Immature natural killer cell (primary cell): ENCODE data around the gene POLG2. TPM values are rescaled to one million over a fixed set of nuclear protein-coding genes. Genes with fewer than 3 reads are reported as not detected.
"Not testable (repeated sequence)": the region's sequence is repeated elsewhere in the genome, so short reads cannot be mapped to it uniquely, and the experiment has no call there.

ENCODE experiments used
- DNase-seq, 3 donors: peaks; one replicate each; pipeline ENCODE4 v3.0.0; 2022; ENCODE audit warnings: mixed read lengths in 1 of 3
- H3K27ac Mint-ChIP-seq, 6 donors: one replicate each; pipeline ENCODE4 v1.8.0; 2020; ENCODE audit warnings: mixed read lengths in 6 of 6, mild to moderate bottlenecking in 5 of 6, inconsistent platforms in 4 of 6, moderate library complexity in 3 of 6
- H3K27me3 Mint-ChIP-seq, 3 donors: one replicate each; pipeline ENCODE4 v1.8.0; 2020 to 2021; ENCODE audit warnings: low read depth in 3 of 3, mild to moderate bottlenecking in 3 of 3, mixed read lengths in 3 of 3, moderate library complexity in 3 of 3, inconsistent platforms in 1 of 3
- H3K36me3 Mint-ChIP-seq, 3 donors: one replicate each; pipeline ENCODE4 v1.8.0; 2020; ENCODE audit warnings: mixed read lengths in 3 of 3, inconsistent platforms in 2 of 3, mild to moderate bottlenecking in 2 of 3
- H3K4me1 Mint-ChIP-seq, 2 donors: one replicate each; pipeline ENCODE4 v1.8.0; 2020; ENCODE audit warnings: inconsistent platforms in 2 of 2, mild to moderate bottlenecking in 2 of 2, mixed read lengths in 2 of 2, moderate library complexity in 1 of 2
- H3K4me3 Mint-ChIP-seq, 5 donors: one replicate each; pipeline ENCODE4 v1.8.0; 2020; ENCODE audit warnings: mild to moderate bottlenecking in 5 of 5, mixed read lengths in 5 of 5, inconsistent platforms in 3 of 5, moderate library complexity in 3 of 5
- H3K9me3 Mint-ChIP-seq, 6 donors: one replicate each; pipeline ENCODE4 v1.8.0; 2020; ENCODE audit warnings: mild to moderate bottlenecking in 6 of 6, mixed read lengths in 6 of 6, inconsistent platforms in 4 of 6, moderate library complexity in 3 of 6
- polyA plus RNA-seq, 3 donors: library from polyadenylated mRNA; unstranded; fragments of 300-500 nt; fragmentation: Illumina TruSeq; gene quantifications; one replicate each; pipeline ENCODE4 v1.2.3, GENCODE V29; 2021

Gene POLG2
- polyA plus RNA-seq, 3 donors from 2014 or later = 3.4 to 10.7 (median 4.3) TPM

DNA sequence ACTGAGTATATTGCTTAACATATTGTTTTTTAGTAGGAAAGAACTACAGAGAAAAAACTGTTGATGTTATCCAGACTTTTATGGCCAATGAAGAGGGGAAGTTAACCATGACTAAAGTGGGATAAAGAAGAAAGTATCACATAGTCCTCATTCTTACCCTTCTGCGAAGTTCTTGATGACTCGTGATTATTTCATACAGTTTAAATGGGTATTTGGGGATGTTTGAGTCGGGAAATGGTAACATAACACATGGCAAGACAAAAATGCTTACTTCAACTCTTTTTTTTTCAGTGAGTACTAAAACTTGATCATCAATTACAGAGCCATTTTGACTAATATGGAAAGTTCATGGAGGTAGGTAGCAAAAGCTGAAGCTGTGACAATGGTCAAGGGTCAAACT is 4.9 kb downstream of the POLG2 start:
- H3K27me3 Mint-ChIP-seq = peaks cover 4 to 9% (median 4%) of the 10 kb centered on the region in 3 donors
- peaks cover 36 to 42% of the 10 kb centered on the region in 2 donors for H3K4me1 Mint-ChIP-seq
- H3K36me3 Mint-ChIP-seq = peaks cover 8 to 17% (median 11%) of the 10 kb centered on the region in 3 donors
- H3K9me3 Mint-ChIP-seq = no peaks in the 10 kb centered on the region
- H3K27ac Mint-ChIP-seq = peak overlapping the region in 2 of 6 donors; percentile 36 to 44
- DNase-seq = no peak
- no peak overlapping the region for H3K4me3 Mint-ChIP-seq

DNA sequence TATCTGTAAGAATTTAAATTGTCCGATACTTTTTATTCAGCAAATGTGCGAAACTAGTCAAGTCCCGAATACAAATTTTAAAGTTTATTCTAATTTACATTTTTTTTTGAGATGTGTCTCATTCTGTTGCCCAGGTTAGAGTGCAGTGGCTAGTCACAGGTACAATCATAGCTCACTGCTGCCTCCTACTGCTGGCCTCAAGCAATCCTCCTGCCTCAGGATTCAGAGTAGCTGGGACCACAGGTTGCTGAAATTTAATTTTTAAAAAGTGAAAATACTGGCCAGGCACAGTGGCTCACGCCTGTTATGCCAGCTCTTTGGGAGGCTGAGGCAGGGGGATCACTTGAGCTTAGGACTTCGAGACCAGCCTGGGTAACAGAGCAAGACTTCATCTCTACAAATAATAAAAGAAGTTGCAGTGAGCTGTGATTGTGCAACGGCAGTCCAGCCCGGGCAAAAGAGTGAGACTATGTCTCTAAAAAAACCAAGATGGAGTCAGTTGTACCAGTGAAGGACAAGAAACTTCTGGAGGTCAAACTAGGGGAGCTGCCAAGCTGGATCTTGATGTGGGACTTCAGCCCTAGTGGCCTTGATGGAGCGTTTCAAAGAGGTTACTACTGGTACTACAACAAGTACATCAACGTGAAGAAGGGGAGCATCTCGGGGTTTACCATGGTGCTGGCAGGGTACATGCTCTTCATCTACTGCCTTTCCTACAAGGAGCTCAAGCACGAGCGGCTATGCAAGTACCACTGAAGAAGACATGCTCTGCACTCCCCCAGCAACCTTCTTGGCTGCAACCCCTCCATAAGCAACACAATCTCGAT is 5.6 kb downstream of the POLG2 start:
- H3K27ac Mint-ChIP-seq = peak overlapping the region in 3 of 6 donors; percentile 29 to 53 (median 44)
- DNase-seq = peak; percentile 26 to 38 (median 34)
- H3K27me3 Mint-ChIP-seq = peaks cover 0 to 3% (median 0%) of the 10 kb centered on the region in 3 donors
- no peaks in the 10 kb centered on the region for H3K9me3 Mint-ChIP-seq
- peaks cover 29 to 35% of the 10 kb centered on the region in 2 donors for H3K4me1 Mint-ChIP-seq
- no peak overlapping the region for H3K4me3 Mint-ChIP-seq
- peaks cover 8 to 17% (median 11%) of the 10 kb centered on the region in 3 donors for H3K36me3 Mint-ChIP-seq

DNA sequence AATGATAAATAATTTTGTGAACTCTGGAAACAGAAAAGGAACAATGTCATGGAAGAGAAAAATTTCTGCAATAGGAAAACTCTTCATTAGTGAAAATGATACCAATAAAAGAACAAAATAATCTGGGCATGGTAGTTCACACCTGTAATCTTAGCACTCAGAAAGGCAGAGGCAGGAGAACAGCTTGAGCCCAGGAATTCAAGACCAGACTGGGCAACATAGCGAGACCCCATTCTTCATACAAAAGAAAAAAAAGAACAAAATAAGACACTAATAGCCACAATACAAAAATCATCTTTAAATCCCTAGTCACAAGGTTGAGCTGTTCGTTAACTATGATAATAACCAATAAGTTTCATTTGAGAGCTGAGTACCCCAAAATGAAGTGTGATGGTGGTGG is 8.6 kb downstream of the POLG2 start:
- Mint-ChIP-seq H3K36me3 (peaks cover 26 to 34% (median 33%) of the 10 kb centered on the region in 3 donors), H3K27me3 (no peaks in the 10 kb centered on the region), H3K9me3 (no peaks in the 10 kb centered on the region), H3K27ac (no peak overlapping the region), H3K4me1 (peaks cover 6 to 7% of the 10 kb centered on the region in 2 donors), H3K4me3 (no peak overlapping the region)
- DNase-seq = no peak

DNA sequence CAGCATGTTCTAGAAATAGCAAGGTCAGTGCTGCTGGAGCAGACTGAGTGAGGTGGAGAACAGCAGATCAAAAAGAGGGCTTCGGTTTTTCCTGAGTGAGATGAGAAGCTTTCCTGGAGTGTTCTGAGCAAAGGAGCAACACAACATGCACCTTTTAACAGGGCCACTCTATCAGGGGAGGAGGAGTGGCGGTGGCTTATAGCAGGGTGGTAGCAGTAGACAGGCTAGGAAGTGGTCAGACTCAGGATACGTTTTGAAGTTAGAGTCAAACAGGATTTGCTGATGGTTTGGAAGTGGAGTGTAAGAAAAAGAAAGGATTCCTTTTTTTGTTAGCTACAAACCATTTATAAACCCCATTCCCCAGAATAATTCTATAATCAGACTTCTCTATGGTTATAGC is 12.5 kb downstream of the POLG2 start:
- H3K36me3 Mint-ChIP-seq = peaks cover 23 to 37% (median 33%) of the 10 kb centered on the region in 3 donors
- peaks cover 0 to under 1% (median 0%) of the 10 kb centered on the region in 3 donors for H3K27me3 Mint-ChIP-seq
- peak overlapping the region in 2 of 6 donors; percentile 15 to 66 for H3K27ac Mint-ChIP-seq
- peaks cover 0 to 2% of the 10 kb centered on the region in 2 donors for H3K4me1 Mint-ChIP-seq
- DNase-seq = no peak
- H3K4me3 Mint-ChIP-seq = no peak overlapping the region
- no peaks in the 10 kb centered on the region for H3K9me3 Mint-ChIP-seq

- Mint-ChIP-seq H3K4me1 (peaks cover 0 to 2% of the 10 kb centered on the region in 2 donors), H3K4me3 (no peak overlapping the region), H3K9me3 (no peaks in the 10 kb centered on the region), H3K36me3 (peaks cover 23 to 38% (median 25%) of the 10 kb centered on the region in 3 donors), H3K27ac (no peak overlapping the region), H3K27me3 (peaks cover 0 to 3% (median 1%) of the 10 kb centered on the region in 3 donors)
- DNase-seq = no peak
These were observed 15.9 kb downstream of the POLG2 start for GRCh38 chr17:64480951-64481350.

GRCh38 chr17:64477849-64478248 is 19.0 kb downstream of the POLG2 start:
- H3K36me3 Mint-ChIP-seq = peaks cover 4 to 12% (median 4%) of the 10 kb centered on the region in 3 donors
- H3K9me3 Mint-ChIP-seq = no peaks in the 10 kb centered on the region
- H3K27me3 Mint-ChIP-seq = peaks cover 0 to 3% (median 1%) of the 10 kb centered on the region in 3 donors
- H3K27ac Mint-ChIP-seq = peak overlapping the region in 1 of 6 donors; percentile 12
- DNase-seq = no peak
- H3K4me3 Mint-ChIP-seq = no peak overlapping the region
- H3K4me1 Mint-ChIP-seq = no peaks in the 10 kb centered on the region

- H3K27ac Mint-ChIP-seq = no peak overlapping the region
These were observed 24.3 kb downstream of the POLG2 start for GRCh38 chr17:64472564-64472963.

DNA sequence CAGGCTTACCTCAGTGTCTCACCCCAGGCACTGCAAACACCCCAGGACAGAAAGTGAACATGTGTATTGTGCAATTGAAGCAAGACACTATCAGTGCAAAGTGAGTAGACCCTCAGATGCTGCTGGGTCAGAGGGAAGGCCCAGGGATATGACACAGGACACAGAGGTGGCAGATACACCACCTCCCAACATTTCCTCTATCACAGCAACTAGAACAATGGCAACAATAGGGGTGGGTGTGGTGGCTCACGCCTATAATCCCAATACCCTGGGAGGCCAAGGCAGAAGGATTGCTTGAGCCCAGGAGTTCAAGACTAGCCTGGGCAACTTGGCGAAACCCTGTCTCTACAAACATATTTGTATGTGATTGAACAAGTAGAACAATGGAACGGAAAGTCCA is 25.4 kb downstream of the POLG2 start:
- H3K36me3 Mint-ChIP-seq = no peaks in the 10 kb centered on the region
- no peaks in the 10 kb centered on the region for H3K9me3 Mint-ChIP-seq
- no peak overlapping the region for H3K27ac Mint-ChIP-seq
- DNase-seq = no peak
- H3K4me1 Mint-ChIP-seq = no peaks in the 10 kb centered on the region
- peaks cover 0 to 7% (median 4%) of the 10 kb centered on the region in 3 donors for H3K27me3 Mint-ChIP-seq
- H3K4me3 Mint-ChIP-seq = no peak overlapping the region

More at GRCh38 chr17:64472564-64472963, 24.3 kb downstream of the POLG2 start:
- H3K9me3 Mint-ChIP-seq = no peaks in the 10 kb centered on the region
- H3K4me1 Mint-ChIP-seq = no peaks in the 10 kb centered on the region
- no peak for DNase-seq
- H3K27me3 Mint-ChIP-seq = peaks cover 1 to 6% (median 3%) of the 10 kb centered on the region in 3 donors
- H3K36me3 Mint-ChIP-seq = peaks cover 0 to 6% (median 0%) of the 10 kb centered on the region in 3 donors
- H3K4me3 Mint-ChIP-seq = no peak overlapping the region

DNA sequence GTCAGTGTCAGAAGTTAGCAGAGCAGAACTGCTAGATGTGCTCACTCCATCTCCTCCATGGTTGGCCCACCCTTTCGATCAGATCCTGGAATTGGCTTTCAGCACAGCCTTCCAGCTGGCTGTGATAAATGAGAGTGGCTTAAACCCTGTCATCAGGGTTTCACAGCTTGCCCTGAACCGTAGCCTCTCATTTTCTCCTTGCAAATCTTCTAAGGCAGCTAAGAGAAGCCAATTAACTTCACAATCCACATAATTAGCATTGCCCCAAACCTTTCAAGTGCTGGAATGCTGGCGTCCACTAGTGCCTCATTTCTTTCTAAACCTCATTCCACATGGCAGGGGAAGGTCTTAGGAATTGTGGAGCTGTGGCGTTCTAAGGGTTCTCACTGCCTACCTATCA is 26.2 kb downstream of the POLG2 start:
- Mint-ChIP-seq H3K4me3 (no peak overlapping the region), H3K4me1 (no peaks in the 10 kb centered on the region), H3K27ac (no peak overlapping the region), H3K27me3 (peaks cover 1 to 9% (median 4%) of the 10 kb centered on the region in 3 donors), H3K9me3 (no peaks in the 10 kb centered on the region), H3K36me3 (no peaks in the 10 kb centered on the region)
- no peak for DNase-seq

DNA sequence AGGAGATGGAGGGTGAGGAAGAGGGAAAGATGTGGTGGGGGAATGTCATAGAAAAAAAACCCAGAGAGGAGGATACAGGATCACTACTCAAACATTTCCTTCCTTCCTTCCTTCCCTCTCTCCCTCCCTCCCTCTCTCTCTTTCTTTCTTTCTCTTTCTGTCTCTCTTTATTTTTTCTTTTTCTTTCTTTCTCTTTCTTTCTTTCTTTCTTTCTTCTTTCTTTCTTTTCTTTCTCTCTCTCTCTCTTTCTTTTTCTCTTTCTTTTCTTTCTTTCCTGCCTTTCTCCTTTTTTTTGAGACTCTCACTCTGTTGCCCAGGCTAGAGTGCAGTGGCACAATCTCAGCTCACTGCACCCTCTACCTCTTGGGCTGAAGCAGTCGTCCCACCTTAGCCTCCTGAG is 30.0 kb downstream of the POLG2 start:
- not testable (repeated sequence) for H3K36me3 Mint-ChIP-seq, DNase-seq, H3K27ac Mint-ChIP-seq, H3K9me3 Mint-ChIP-seq, H3K4me1 Mint-ChIP-seq, H3K4me3 Mint-ChIP-seq, H3K27me3 Mint-ChIP-seq

DNA sequence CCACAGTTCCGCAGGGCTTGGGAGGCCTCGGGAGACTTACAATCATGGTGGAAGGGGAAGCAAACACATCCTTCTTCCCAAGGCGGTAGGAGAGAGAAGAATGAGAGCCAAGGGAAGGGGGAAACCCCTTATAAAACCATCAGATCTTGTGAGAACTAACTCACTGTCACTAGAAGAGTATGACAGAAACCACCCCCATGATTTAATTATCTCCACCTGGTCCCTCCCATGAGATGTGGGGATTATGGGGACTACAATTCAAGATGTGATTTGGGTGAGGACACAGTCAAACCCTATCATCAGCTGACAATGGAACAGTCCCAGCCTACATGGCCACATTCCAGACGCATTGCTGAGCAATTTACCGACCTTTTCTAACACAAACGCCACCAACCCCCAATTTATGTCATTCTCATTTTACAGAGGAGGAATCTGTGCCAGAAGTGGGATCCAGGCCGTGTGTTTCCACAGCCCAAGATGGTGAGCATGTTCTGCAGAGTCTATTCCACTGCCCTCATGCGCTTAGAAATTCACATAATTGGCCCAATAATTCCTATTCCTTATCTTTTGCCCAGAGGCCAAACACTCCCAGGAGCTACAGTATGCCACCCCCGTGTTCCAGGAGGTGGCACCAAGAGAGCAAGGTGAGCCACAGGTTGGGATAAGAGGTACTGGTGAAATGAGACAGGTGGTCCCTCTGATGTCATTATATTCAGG is 30.7 kb downstream of the POLG2 start:
- Mint-ChIP-seq H3K27ac (no peak overlapping the region), H3K9me3 (no peaks in the 10 kb centered on the region)

GRCh38 chr17:64461788-64462187 is 35.1 kb downstream of the POLG2 start:
- Mint-ChIP-seq H3K9me3 (peaks cover 0 to 2% (median 0%) of the 10 kb centered on the region in 6 donors), H3K36me3 (no peaks in the 10 kb centered on the region), H3K27me3 (peaks cover 0 to 3% (median 1%) of the 10 kb centered on the region in 3 donors), H3K4me3 (no peak overlapping the region), H3K4me1 (peaks cover 6% of the 10 kb centered on the region in 2 donors), H3K27ac (no peak overlapping the region)
- no peak for DNase-seq

More for the DNA sequence above, 30.7 kb downstream of the POLG2 start:
- DNase-seq = no peak
- H3K4me1 Mint-ChIP-seq = no peaks in the 10 kb centered on the region
- H3K27me3 Mint-ChIP-seq = peaks cover 1 to 9% (median 4%) of the 10 kb centered on the region in 3 donors
- H3K36me3 Mint-ChIP-seq = no peaks in the 10 kb centered on the region
- H3K4me3 Mint-ChIP-seq = no peak overlapping the region

DNA sequence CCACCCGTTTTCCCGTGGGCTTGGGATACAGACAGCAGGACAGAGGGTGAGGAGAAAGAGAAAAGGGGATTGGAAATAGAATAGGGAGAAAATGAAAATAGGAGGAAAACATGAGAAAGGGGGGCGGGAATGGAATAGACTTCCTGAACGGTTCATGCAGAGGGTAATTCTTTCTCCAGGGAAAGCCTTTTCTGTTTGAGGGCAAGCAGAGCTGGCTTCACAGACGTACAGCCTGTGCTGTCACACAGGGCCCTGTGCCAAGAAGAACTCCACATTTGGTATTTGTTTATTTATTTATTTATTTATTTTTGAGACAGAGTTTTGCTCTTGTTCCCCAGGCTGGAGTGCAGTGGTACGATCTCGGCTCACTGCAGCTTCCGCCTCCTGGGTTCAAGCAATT is 35.9 kb downstream of the POLG2 start:
- Mint-ChIP-seq H3K36me3 (no peaks in the 10 kb centered on the region), H3K27ac (no peak overlapping the region), H3K4me1 (peaks cover 12 to 14% of the 10 kb centered on the region in 2 donors), H3K27me3 (peaks cover 0 to 1% (median 0%) of the 10 kb centered on the region in 3 donors), H3K9me3 (peaks cover 0 to 2% (median 0%) of the 10 kb centered on the region in 6 donors), H3K4me3 (no peak overlapping the region)
- no peak for DNase-seq

DNA sequence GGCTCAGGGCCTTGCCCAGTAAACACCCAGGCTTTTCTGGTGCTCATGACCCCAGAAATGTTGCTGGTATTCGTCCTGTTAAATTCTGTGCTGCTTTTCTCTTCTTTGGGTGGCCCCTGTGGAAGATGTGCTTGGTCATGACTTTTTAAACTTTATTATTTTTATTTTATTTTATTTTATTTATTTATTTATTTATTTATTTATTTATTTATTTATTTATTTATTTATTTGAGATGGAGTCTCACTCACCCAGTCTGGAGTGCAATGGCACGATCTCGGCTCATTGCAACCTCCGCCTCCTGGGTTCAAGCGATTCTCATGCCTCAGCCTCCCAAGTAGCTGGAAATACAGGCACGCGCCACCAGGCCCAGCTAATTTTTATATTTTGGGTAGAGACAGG is 37.0 kb downstream of the POLG2 start:
- H3K4me1 Mint-ChIP-seq = peaks cover 16 to 18% of the 10 kb centered on the region in 2 donors
- not testable (repeated sequence) for H3K4me3 Mint-ChIP-seq, DNase-seq, H3K27ac Mint-ChIP-seq, H3K36me3 Mint-ChIP-seq, H3K27me3 Mint-ChIP-seq, H3K9me3 Mint-ChIP-seq
